Activated T-helper 1 cell treated with anti-CD3 and anti-CD28 coated beads, Interleukin-12 subunit alpha, Interleukin-12 subunit beta, Interleukin-2, Interleukin-4 antibody, amounts not matched to agents 30 ng/mL and 10 ng/mL and 1 ng/mL, durations not matched to agents 14 hours and 24 hours and 36 hours (primary cell): ENCODE data around the gene SLC19A1. TPM values are rescaled to one million over a fixed set of nuclear protein-coding genes. Genes with fewer than 3 reads are reported as not detected.

Source experiments
- DNase-seq: peaks from one replicate; pipeline ENCODE4 v3.0.0; 2021; ENCODE audit warnings: low spot score
- H3K27ac Mint-ChIP-seq: one replicate; pipeline ENCODE4 v1.8.0; 2021; ENCODE audit warnings: mild to moderate bottlenecking, mixed read lengths
- H3K27me3 Mint-ChIP-seq: one replicate; pipeline ENCODE4 v1.8.0; 2022; ENCODE audit warnings: mild to moderate bottlenecking, moderate library complexity, mixed read lengths; ENCODE audit not compliant: insufficient read depth
- H3K36me3 Mint-ChIP-seq: one replicate; pipeline ENCODE4 v1.8.0; 2021; ENCODE audit warnings: low read depth, mixed read lengths
- H3K4me1 Mint-ChIP-seq: one replicate; pipeline ENCODE4 v1.8.0; 2021; ENCODE audit warnings: low read depth, mixed read lengths
- H3K4me3 Mint-ChIP-seq: one replicate; pipeline ENCODE4 v1.8.0; 2021; ENCODE audit warnings: mild to moderate bottlenecking, moderate library complexity, mixed read lengths
- H3K9me3 Mint-ChIP-seq: one replicate; pipeline ENCODE4 v1.8.0; 2021; ENCODE audit warnings: mixed read lengths
- intact Hi-C: fragments of 100-400 bp; cut with micrococcal nuclease; formaldehyde crosslinking; loops from one replicate; pipeline ENCODE4 v1.15.1; 2024
- total RNA-seq: library from RNA; stranded (reverse); gene quantifications from 2 replicates; pipeline ENCODE4 v1.2.3, GENCODE V29; 2022

Gene SLC19A1
- total RNA-seq, 1 donor from 2014 or later: 105 TPM

GRCh38 chr21:45459171-45460010 is 82.8 kb downstream of the SLC19A1 start:
- intact Hi-C loops: no loop called here
- H3K9me3 Mint-ChIP-seq: no peaks in the 10 kb centered on the region
- peaks cover 6% of the 10 kb centered on the region for H3K27me3 Mint-ChIP-seq
- no peak for DNase-seq
- H3K27ac Mint-ChIP-seq: no peak overlapping the region
- H3K4me1 Mint-ChIP-seq: no peaks in the 10 kb centered on the region
- no peaks in the 10 kb centered on the region for H3K36me3 Mint-ChIP-seq
- H3K4me3 Mint-ChIP-seq: no peak overlapping the region

- H3K27ac Mint-ChIP-seq: no peak overlapping the region
- H3K36me3 Mint-ChIP-seq: no peaks in the 10 kb centered on the region
- H3K4me1 Mint-ChIP-seq: no peaks in the 10 kb centered on the region
- DNase-seq: no peak
- H3K9me3 Mint-ChIP-seq: no peaks in the 10 kb centered on the region
- H3K27me3 Mint-ChIP-seq: peaks cover 6% of the 10 kb centered on the region
- no peak overlapping the region for H3K4me3 Mint-ChIP-seq
- intact Hi-C loops: no loop called here
Measured at GRCh38 chr21:45458281-45459170, 83.7 kb downstream of the SLC19A1 start.

DNA sequence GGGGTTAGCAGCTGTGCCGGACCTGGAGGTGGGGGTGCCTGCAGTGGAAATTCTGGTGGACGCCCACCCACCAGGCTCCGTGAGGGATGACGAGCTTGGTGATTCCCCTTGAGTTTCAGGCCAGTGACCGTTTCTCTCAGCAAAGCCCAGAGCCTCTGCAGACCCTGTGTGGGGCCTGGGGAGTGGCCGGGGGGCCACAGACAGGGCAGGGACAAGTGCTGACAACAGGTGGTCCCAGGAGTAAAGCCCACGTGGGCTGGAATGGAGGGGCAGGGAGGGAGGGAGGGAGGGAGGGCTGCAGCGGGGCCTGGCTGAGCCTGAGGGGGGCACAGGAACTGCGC is 84.4 kb downstream of the SLC19A1 start:
- intact Hi-C loops: no loop called here
- no peak overlapping the region for H3K4me3 Mint-ChIP-seq
- DNase-seq: no peak
- peaks cover 5% of the 10 kb centered on the region for H3K9me3 Mint-ChIP-seq
- no peaks in the 10 kb centered on the region for H3K36me3 Mint-ChIP-seq
- peaks cover 3% of the 10 kb centered on the region for H3K27me3 Mint-ChIP-seq
- no peak overlapping the region for H3K27ac Mint-ChIP-seq
- no peaks in the 10 kb centered on the region for H3K4me1 Mint-ChIP-seq

DNA sequence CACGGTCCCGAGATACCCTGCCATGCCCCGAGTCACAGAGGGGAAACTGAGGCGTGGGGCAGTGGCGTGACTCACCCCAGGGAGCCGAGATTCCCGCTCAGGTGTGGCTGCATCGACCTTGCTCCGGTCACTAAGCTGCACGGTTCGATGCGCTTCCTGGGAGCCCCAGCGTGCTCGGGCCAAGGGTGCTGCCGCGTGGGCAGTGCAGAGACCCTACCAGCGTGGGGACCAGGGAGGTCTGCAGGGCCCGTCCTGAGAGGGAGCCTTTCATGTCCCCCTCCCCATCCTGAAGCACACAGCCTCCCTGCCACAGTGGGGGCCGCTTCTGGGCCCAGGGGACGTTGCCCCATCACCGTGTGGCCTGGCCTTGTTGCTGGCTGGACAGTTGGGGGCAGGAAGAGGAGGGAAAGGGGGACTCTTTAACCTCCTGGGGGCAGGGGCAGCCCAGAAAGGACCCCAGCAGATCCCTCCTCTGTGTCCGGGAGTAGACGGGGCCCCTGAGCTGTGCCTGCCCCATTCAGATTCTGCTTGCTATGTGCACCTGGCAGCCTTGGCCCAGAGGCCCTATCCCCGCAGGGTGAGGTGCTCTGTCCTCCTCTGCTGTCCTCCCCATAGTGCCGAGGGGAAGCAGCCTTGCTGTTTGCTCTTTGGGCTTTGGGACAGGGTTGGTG is 84.9 kb downstream of the SLC19A1 start:
- H3K36me3 Mint-ChIP-seq: no peaks in the 10 kb centered on the region
- no peak overlapping the region for H3K27ac Mint-ChIP-seq
- H3K4me1 Mint-ChIP-seq: no peaks in the 10 kb centered on the region
- intact Hi-C loops: no loop called here
- no peaks in the 10 kb centered on the region for H3K27me3 Mint-ChIP-seq
- DNase-seq: no peak
- no peak overlapping the region for H3K4me3 Mint-ChIP-seq
- H3K9me3 Mint-ChIP-seq: peaks cover 8% of the 10 kb centered on the region

DNA sequence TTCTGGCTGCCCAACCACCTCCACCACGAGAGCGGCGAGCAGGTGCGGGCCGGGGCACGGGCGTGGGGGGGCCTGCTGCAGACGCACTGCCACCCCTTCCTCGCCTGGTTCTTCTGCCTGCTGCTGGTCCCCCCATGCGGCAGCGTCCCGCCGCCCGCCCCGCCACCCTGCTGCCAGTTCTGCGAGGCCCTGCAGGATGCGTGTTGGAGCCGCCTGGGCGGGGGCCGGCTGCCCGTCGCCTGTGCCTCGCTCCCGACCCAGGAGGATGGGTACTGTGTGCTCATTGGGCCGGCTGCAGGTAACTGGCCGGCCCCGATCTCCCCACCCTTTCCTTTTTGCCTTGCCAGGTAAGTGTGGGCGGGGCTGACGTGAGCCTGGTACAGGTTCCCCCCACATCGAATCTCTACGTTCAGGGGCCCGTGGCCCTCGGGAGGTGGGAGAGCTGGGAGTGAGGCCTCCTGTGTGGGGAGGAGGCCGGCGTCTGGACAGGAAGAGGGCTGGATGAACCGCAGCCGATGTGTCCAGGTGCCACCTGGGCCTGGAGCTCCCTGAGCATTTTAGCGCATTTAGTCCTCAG is 85.6 kb downstream of the SLC19A1 start:
- H3K4me3 Mint-ChIP-seq: no peak overlapping the region
- H3K9me3 Mint-ChIP-seq: peaks cover 8% of the 10 kb centered on the region
- H3K36me3 Mint-ChIP-seq: no peaks in the 10 kb centered on the region
- no peak overlapping the region for H3K27ac Mint-ChIP-seq
- intact Hi-C loops: no loop called here
- H3K27me3 Mint-ChIP-seq: no peaks in the 10 kb centered on the region
- DNase-seq: no peak
- no peaks in the 10 kb centered on the region for H3K4me1 Mint-ChIP-seq

GRCh38 chr21:45455674-45456583 is 86.3 kb downstream of the SLC19A1 start:
- Mint-ChIP-seq H3K27me3 (no peaks in the 10 kb centered on the region), H3K27ac (no peak overlapping the region), H3K4me1 (no peaks in the 10 kb centered on the region), H3K4me3 (no peak overlapping the region), H3K36me3 (no peaks in the 10 kb centered on the region), H3K9me3 (peaks cover 8% of the 10 kb centered on the region)
- intact Hi-C loops: no loop called here
- DNase-seq: no peak

DNA sequence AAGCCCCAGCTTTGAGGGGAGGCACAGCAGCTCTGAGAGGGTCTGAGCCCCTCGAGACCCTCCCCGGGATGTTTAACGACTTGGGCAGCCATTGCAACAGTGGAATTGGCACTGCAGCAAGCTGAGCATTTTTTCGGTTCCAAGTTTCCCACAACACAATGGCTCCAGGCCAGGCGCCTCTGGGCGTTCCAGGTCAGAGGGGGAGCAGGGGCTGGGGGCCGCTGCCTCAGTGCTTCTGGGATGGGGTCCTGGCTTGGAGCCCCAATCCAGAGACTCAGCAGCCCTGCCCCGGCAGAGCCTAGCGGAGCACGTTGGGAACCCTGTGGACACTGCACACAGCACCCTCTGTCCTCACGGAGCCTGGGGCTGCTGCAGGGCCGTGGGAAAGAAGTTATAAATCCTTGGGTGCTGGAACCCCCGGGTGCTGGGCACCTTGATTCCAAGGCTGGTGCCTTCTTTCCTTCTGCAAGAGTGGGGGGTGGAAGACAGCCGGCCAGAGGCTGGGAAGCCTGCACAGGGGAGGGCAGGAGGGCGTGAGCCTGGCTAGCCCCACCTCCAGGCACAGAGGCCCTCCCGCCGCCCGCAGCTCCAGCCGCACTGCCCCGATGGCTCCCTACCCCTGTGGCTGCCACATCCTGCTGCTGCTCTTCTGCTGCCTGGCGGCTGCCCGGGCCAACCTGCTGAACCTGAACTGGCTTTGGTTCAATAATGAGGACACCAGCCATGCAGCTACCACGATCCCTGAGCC is 87.1 kb downstream of the SLC19A1 start:
- H3K27ac Mint-ChIP-seq: no peak overlapping the region
- no peaks in the 10 kb centered on the region for H3K36me3 Mint-ChIP-seq
- intact Hi-C loops: no loop called here
- H3K27me3 Mint-ChIP-seq: no peaks in the 10 kb centered on the region
- no peaks in the 10 kb centered on the region for H3K4me1 Mint-ChIP-seq
- H3K9me3 Mint-ChIP-seq: peaks cover 8% of the 10 kb centered on the region
- no peak for DNase-seq
- H3K4me3 Mint-ChIP-seq: no peak overlapping the region

DNA sequence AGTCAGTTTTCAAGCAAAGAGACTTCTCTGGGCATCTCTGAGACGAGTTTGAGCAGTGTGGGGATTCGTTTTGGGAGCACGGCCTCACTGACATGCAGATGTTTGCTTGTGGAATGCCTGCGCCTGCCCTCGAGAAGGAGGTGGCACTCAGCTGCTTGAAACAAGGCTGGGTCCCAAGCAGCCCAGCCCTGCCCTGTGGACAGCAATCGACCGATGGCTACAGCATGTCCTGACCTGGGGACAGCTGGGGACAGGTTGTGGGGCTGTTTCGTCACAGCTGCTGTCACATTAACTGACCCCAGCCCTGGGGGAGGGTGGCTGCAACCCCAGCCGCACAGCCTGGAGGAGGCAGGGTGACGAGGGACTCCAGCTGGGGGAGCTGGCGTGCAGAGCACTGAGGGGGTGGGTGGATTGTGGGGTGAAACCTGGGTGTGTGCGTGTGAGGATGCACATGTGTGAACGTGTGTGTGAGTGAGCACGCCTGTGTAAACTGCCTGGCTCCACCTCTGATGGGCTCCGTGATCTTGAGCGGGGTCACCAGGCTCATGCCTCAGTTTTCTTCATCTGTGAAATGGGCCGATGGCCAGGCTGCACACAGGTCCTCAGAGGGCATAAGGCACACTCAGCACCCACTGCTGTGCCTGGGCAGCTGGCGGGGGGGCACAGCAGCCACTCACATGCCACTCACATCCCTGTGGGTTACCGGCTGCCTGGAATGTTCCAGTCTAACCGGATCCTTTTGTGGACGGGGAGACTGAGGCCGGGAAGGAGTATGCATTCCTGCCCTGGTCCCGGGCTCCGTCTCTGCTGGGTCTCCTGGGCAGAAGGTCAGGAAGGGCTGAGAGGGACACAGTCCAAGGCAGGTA is 87.9 kb downstream of the SLC19A1 start:
- intact Hi-C loops: no loop called here
- no peak for DNase-seq
- Mint-ChIP-seq H3K36me3 (no peaks in the 10 kb centered on the region), H3K4me3 (no peak overlapping the region), H3K27me3 (no peaks in the 10 kb centered on the region), H3K9me3 (peaks cover 8% of the 10 kb centered on the region), H3K27ac (no peak overlapping the region), H3K4me1 (no peaks in the 10 kb centered on the region)

- no peak for DNase-seq
- Mint-ChIP-seq H3K36me3 (no peaks in the 10 kb centered on the region), H3K4me1 (no peaks in the 10 kb centered on the region), H3K9me3 (peaks cover 8% of the 10 kb centered on the region), H3K4me3 (no peak overlapping the region), H3K27ac (no peak overlapping the region), H3K27me3 (peaks cover under 1% of the 10 kb centered on the region)
- intact Hi-C loops: no loop called here
Measured at GRCh38 chr21:45453308-45453950, 88.8 kb downstream of the SLC19A1 start.

DNA sequence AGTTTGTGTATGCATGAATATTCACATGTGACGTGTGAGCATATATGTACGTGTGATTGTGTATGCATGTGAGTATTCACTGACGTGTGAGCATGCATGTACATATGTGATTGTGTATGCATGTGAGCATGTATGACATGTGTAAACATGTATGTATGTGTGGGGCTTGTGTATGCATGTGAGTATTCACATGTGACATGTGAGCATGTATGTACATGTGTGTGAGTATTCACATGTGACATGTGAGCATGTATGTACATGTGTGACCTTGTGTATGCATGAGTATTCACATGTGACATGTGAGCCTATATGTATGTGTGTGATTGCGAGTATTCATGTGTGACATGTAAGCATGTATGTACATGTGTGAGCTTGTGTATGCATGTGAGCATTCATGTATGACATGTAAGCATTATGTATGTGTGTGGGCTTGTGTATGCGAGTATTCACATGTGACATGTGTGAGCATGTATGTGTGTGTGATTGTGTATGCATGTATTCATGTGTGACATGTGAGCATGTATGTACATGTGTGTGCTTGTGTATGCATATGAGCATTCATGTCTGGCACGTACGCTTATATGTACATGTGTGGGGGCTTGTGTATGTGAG is 89.4 kb downstream of the SLC19A1 start:
- DNase-seq: no peak
- Mint-ChIP-seq H3K27me3 (peaks cover 5% of the 10 kb centered on the region), H3K4me3 (no peak overlapping the region), H3K9me3 (peaks cover 8% of the 10 kb centered on the region), H3K4me1 (no peaks in the 10 kb centered on the region), H3K36me3 (no peaks in the 10 kb centered on the region), H3K27ac (no peak overlapping the region)
- intact Hi-C loops: no loop called here
